Adrenal gland (tissue), 12 donors: ENCODE data around the gene GDF7. TPM values are rescaled to one million over a fixed set of nuclear protein-coding genes. Genes with fewer than 3 reads are reported as not detected.

Experiments
- DNase-seq, 7 donors: peaks; one replicate each; pipeline ENCODE4 v3.0.0-alpha.2; 2019 to 2020
- H3K27ac ChIP-seq, 5 donors: fragments of 200-600 bp; sonication (generic) in 4 of 5; 1 replicate in 3 of 5; 2 replicates in 2 of 5; pipeline versions ENCODE4 v1.5.1 to v1.8.0; 2016 to 2020; ENCODE audit warnings: mild to moderate bottlenecking in 1 of 5
- H3K27me3 ChIP-seq: fragments of 200-600 bp; 2 replicates; pipeline ENCODE4 v1.8.0; 2021
- H3K36me3 ChIP-seq, 2 donors: fragments of 200-600 bp; replicated peaks in 1 of 2; 1 replicate in 1 of 2; 2 replicates in 1 of 2; pipeline versions ENCODE4 v1.5.1 to v1.8.0; 2018 to 2022
- H3K4me1 ChIP-seq, 2 donors: fragments of 200-600 bp; replicated peaks in 1 of 2; 1 replicate in 1 of 2; 2 replicates in 1 of 2; pipeline versions ENCODE4 v1.5.1 to v1.8.0; 2018 to 2021
- H3K4me3 ChIP-seq, 4 donors: fragments of 200-600 bp; sonication (generic) in 3 of 4; one replicate each; pipeline ENCODE4 v1.5.1; 2016 to 2018
- H3K9me3 ChIP-seq, 3 donors: fragments of 200-600 bp; sonication (generic) in 1 of 3; replicated peaks in 1 of 3; 1 replicate in 2 of 3; 2 replicates in 1 of 3; pipeline versions ENCODE4 v1.5.1 to v1.8.0; 2016 to 2021
- CTCF ChIP-seq, 6 experiments: fragments of 450-650 bp in 4 of 6; fragments of 200-600 bp in 2 of 6; sonication (generic) in 1 of 6; IDR thresholded peaks; 1 replicate in 5 of 6; 2 replicates in 1 of 6; pipeline versions ENCODE4 v1.5.1 to v1.8.0; 2016 to 2021; ENCODE audit warnings: antibody characterized with exemption in 6 of 6, mild to moderate bottlenecking in 2 of 6, moderate library complexity in 1 of 6
- POLR2A ChIP-seq, 2 donors: fragments of 450-650 bp; IDR thresholded peaks; one replicate each; pipeline ENCODE4 v1.6.1; 2017; ENCODE audit warnings: antibody characterized with exemption in 2 of 2, mild to moderate bottlenecking in 2 of 2, moderate library complexity in 1 of 2
- WGBS, 4 donors: extraction: QIAGEN DNeasy Blood & Tissue Kit in 2 of 4; methylation state at CpG; one replicate each; pipeline versions ENCODE4 v1.1.5 to v1.1.7; 2013 to 2017; 5-methylcytosine and 5-hydroxymethylcytosine counted together
- intact Hi-C, 2 donors: fragments of 100-400 bp; cut with DNase I; formaldehyde crosslinking; loops; one replicate each; pipeline versions ENCODE4 v1.14.1 to v1.15.0; 2022 to 2023
- polyA plus RNA-seq, 3 donors: library from polyadenylated mRNA; stranded (reverse); fragments of 200-250 nt in 2 of 3; fragments of 350-450 nt in 1 of 3; fragmentation: Illumina TruSeq in 1 of 3; extraction: RNeasy Lipid Tissue Mini Kit (QIAGEN cat#74804) in 1 of 3; gene quantifications; one replicate each; pipeline ENCODE4 v1.2.3, GENCODE V29; 2013 to 2014
- total RNA-seq, 9 donors: library from RNA; depleted of rRNA in 4 of 9; stranded (reverse); fragments of >200 nt in 4 of 9; fragments of 120-200 nt in 1 of 9; fragmentation: NEBNext Ultra II Directional in 1 of 9; extraction: Animal tissue kit (Norgen Biotek cat#: 25700) in 1 of 9; gene quantifications; one replicate each; pipeline versions ENCODE4 v1.1.0 to v1.2.4, GENCODE V29; 2013 to 2023
- donor health status: healthy with polysubstance abuse.
- donor health status: Bipolar disorder and iron deficiency.
- donor health status: DM: yes; HTN: yes; CAD: no.
- donor health status: DM: no; HTN: no; CAD: no.
- donor health status: DM: no; HTN: no; CAD: no.
- donor health status: DM: yes; HTN: yes; CAD: no.

Gene GDF7
- total and polyA plus RNA-seq, 12 donors = 0.17 to 1.8 (median 0.46) TPM

GRCh38 chr2:20647738-20648137, 19.2 kb upstream of the GDF7 start:
- H3K4me1 ChIP-seq = peaks cover 12 to 41% of the 10 kb centered on the region in 2 donors

DNA sequence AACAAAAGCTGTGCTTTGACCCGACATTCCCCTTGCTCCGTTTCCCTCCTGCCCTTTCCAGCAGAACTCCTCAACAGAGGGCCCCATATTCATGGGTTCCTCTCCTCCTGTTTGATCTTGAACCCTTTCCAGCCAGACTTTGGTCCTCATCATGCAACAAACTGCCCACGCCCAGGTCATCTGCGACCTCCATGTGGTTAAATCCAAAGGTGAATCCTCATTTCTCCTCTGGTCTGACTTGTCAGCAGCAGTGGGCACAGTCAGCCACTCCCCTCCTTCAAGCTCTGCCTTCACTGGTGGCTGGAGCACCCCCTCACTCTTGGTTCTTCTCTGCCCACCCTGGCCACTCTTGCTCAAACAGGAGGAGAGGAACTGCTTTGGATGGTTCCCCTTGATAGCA, 18.7 kb upstream of the GDF7 start:
- peaks cover 0 to 17% of the 10 kb centered on the region in 2 donors for H3K36me3 ChIP-seq
- H3K9me3 ChIP-seq = no peaks in the 10 kb centered on the region
- no peak overlapping the region for H3K4me3 ChIP-seq
- WGBS, 4 donors = 91 to 98% (median 94%) methylated on average over 4 of the region's 4 CpGs
- no peaks in the 10 kb centered on the region for H3K27me3 ChIP-seq
- H3K27ac ChIP-seq = no peak overlapping the region
- peaks cover 12 to 40% of the 10 kb centered on the region in 2 donors for H3K4me1 ChIP-seq
- intact Hi-C loops = loop anchor here in 1 of 2 donors (10.0 kb wide), 1 partner anchor 273 kb away; no protein-coding TSS in a partner anchor
- no peak for TF ChIP-seq CTCF (IDR thresholded peaks at IDR 0.05)
- TF ChIP-seq POLR2A (IDR thresholded peaks at IDR 0.05) = no peak
- no peak for DNase-seq

More at GRCh38 chr2:20647738-20648137, 19.2 kb upstream of the GDF7 start:
- H3K27ac ChIP-seq = no peak overlapping the region
- H3K27me3 ChIP-seq = no peaks in the 10 kb centered on the region
- no peaks in the 10 kb centered on the region for H3K9me3 ChIP-seq
- 78 to 87% (median 83%) methylated on average over 7 to 8 of the region's 8 CpGs for WGBS, 4 donors
- DNase-seq = no peak
- TF ChIP-seq POLR2A (IDR thresholded peaks at IDR 0.05) (no peak), CTCF (IDR thresholded peaks at IDR 0.05) (no peak)
- intact Hi-C loops = loop anchor here in 1 of 2 donors (10.0 kb wide), 1 partner anchor 273 kb away; no protein-coding TSS in a partner anchor
- H3K4me3 ChIP-seq = no peak overlapping the region
- H3K36me3 ChIP-seq = peaks cover 0 to 21% of the 10 kb centered on the region in 2 donors

DNA sequence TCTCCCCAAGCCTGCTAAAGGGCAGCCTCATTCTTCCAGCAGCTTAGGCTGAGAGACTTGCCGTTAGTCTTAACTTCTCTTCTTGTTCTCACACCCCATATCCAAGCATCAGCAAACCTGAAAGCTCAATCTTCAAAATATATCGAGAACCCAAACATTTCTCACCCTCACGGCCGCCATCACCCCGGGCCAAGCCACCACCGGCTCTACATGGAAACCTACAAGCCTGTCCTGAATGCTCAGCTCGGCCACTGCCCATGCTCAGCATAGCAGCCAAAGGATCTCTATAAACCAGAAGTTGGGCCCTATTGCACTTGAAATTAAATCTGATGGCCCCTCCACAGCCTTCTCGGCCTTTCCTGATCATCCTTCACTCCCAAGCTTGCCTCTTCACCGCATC, 18.1 kb upstream of the GDF7 start:
- peaks cover 12 to 40% of the 10 kb centered on the region in 2 donors for H3K4me1 ChIP-seq
- DNase-seq = no peak
- intact Hi-C loops = loop anchor here in 1 of 2 donors (10.0 kb wide), 1 partner anchor 274 kb away; no protein-coding TSS in a partner anchor
- 96 to 98% (median 97%) methylated on average over 9 of the region's 9 CpGs for WGBS, 4 donors
- peaks cover 0 to 13% of the 10 kb centered on the region in 2 donors for H3K36me3 ChIP-seq
- H3K27ac ChIP-seq = peak overlapping the region in 1 of 5 donors; percentile 93
- no peaks in the 10 kb centered on the region for H3K27me3 ChIP-seq
- TF ChIP-seq CTCF (IDR thresholded peaks at IDR 0.05) = no peak
- no peak for TF ChIP-seq POLR2A (IDR thresholded peaks at IDR 0.05)
- no peaks in the 10 kb centered on the region for H3K9me3 ChIP-seq
- H3K4me3 ChIP-seq = no peak overlapping the region

- peak; percentile 48 to 75 (median 69) for DNase-seq
- peak in 1 of 2 donors; percentile 33 for TF ChIP-seq POLR2A (IDR thresholded peaks at IDR 0.05)
- TF ChIP-seq CTCF (IDR thresholded peaks at IDR 0.05) = no peak
- Histone ChIP-seq H3K27ac (peak overlapping the region in 3 of 5 donors; percentile 13 to 96 (median 93)), H3K36me3 (peaks cover 0 to 9% of the 10 kb centered on the region in 2 donors), H3K9me3 (no peaks in the 10 kb centered on the region), H3K4me3 (peak overlapping the region in 1 of 4 donors; percentile 73), H3K4me1 (peaks cover 12 to 40% of the 10 kb centered on the region in 2 donors), H3K27me3 (no peaks in the 10 kb centered on the region)
- intact Hi-C loops = loop anchor here in 1 of 2 donors (10.0 kb wide), 1 partner anchor 275 kb away; no protein-coding TSS in a partner anchor
- 60 to 68% (median 62%) methylated on average over 7 to 11 of the region's 11 CpGs for WGBS, 4 donors
Observed at GRCh38 chr2:20649576-20649975, 17.4 kb upstream of the GDF7 start.
